Fibroblast of skin of scalp (primary cell): ENCODE results near the gene PRICKLE2.

ENCODE experiments used
- DNase-seq: peaks from one replicate; pipeline ENCODE4 v3.0.0-alpha.2; 2013

Gene PRICKLE2

GRCh38 chr3:64218746-64219145 lies 6.5 kb downstream of the PRICKLE2 start:
- DNase-seq: no peak

GRCh38 chr3:64218329-64218728 lies 6.9 kb downstream of the PRICKLE2 start:
- DNase-seq: no peak

- DNase-seq: peak; percentile 63
Measured at GRCh38 chr3:64216274-64217147, 8.8 kb downstream of the PRICKLE2 start.

GRCh38 chr3:64215559-64215958 lies 9.7 kb downstream of the PRICKLE2 start:
- no peak for DNase-seq

- DNase-seq: no peak
Measured at GRCh38 chr3:64215103-64215502, 10.2 kb downstream of the PRICKLE2 start.

DNA sequence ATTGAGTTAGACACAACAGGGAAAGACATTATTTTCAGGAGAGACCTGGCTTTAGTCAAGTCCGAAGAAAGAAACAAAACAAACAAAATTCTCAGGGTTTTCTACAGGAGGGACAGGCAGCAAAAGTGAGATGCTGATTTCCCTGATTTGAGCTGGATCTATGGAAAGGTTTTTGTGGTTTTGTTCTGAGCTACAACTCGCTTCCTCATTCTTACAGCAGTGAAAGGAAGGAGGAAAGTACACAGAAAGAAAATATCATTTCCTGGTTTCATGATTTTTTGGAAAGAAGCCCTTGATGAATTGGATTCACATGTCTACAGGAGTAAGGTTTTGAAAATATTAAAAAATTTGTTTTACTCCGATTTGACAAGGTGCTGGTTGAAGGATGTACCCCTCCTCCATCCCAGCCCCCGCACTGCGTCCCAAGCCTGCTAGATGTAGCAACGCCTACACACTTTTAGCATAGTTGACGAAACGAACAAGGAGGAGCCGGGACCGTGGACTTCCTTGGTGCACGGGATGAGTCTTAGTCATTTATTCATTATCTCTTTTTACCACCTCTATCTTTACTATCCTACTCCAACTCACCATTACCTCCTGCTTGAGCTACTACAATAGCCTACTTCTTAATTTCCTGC lies 10.8 kb downstream of the PRICKLE2 start:
- DNase-seq: peak; percentile 35

GRCh38 chr3:64213962-64214379 lies 11.3 kb downstream of the PRICKLE2 start:
- peak; percentile 96 for DNase-seq

GRCh38 chr3:64213224-64213878 lies 11.9 kb downstream of the PRICKLE2 start:
- DNase-seq: no peak

- no peak for DNase-seq
Measured at GRCh38 chr3:64209866-64210621, 15.2 kb downstream of the PRICKLE2 start.

DNA sequence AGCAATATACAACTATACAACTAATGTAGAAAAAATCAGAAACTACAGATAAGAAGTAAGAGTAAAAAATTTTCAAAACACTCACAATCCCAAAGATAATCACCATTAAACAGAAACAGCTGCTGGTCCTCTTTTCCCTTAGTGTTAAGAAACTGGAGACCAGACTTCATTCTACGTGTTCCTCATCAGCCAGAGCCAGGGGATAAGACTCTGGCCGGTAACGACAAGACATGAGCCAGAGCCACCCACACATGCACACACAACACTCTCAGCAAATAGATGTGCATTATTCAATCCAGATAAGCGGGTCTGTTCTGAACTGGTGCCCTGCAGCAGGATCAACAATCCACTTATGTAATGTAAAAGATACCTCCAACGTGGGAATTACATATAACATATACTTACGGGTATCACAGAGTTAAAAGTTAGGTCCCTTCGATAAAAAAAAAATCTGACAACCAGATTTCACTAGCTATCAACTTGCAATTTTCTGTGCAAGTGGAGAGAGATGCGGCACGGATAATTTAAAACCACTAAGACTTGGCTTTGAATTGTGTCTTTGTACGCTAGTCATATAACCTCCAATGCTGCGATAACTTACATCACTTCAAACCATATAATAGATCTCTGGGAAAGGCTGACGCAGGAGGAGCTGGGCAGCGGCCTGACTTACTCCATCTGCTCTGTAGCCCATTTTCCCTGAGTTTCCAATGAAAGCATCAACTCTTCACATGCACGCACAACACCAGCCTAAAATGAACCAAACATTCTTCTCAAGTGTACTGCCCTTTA lies 17.8 kb downstream of the PRICKLE2 start:
- DNase-seq: peak; percentile 36

- DNase-seq: no peak
Measured at GRCh38 chr3:64203969-64204908, 21.0 kb downstream of the PRICKLE2 start.

GRCh38 chr3:64203216-64203615 lies 22.1 kb downstream of the PRICKLE2 start:
- DNase-seq: no peak

DNA sequence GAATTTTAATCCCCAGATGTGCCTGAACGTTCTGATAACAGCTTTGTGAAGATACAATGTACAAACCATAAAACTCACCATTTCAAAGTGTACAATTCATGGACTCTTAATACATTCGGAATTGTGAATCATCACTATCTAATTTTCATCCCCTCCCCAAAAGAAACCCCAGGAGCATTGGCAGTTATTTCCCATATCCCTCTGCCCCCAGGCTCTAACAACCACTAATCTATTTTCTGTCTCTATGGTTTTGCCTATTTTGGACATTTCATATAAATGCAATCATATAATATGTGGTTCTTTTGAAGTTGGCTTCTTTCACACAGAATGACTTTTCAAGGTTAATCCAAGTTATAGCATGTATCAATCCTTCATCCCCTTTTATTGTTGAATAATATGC lies 25.3 kb downstream of the PRICKLE2 start:
- DNase-seq: peak; percentile 72

DNA sequence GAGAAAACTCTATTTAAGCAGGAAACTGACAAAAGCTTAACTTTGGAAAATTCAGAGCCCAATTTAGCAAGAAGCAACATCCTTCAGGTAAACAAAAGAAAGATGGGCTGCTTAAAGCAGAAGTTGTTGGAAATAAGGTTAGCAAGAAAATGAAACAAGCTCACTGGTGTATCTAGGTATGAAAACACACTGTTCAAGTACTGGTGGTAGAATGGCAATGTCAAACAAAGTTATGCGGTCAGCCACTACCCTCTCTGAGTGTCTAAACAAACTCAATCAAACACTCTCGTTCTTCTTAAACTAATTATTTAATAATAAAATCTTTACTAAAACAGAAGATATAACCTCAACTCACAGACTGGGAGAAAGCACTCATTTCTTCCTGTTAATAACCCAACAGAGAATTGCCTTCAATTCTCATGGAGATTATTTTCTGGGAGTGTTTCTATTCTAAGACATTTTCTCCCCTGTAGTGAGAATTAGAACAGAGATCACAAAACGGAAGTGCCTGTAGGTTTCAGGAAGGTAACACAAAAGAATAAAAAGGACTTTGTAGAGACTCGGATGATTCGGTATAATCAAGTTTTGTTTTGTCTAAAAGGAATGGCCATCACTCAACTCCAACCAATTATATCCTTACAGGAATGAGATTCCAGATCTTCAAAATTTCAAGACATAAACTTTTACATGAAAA lies 28.9 kb downstream of the PRICKLE2 start:
- no peak for DNase-seq

DNA sequence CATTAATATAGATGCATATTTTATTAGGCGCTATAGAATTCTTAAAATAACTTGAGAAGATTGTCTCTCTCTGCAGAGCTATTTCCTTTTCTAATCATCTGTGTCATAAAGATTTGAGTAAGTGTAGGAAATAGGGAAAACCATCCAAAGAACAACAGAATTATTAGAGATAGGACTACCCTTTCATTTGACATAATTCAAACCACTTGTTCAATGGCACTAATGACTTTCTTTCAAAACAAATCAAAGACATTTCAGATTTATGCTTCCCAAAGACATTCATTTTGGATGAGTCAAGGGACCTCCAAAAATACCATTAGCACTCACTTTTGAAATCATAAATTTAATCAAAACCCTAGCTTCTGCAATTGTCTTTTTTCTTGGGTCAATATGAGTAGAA lies 29.5 kb downstream of the PRICKLE2 start:
- peak; percentile 49 for DNase-seq

GRCh38 chr3:64191822-64192221 lies 33.4 kb downstream of the PRICKLE2 start:
- no peak for DNase-seq

- DNase-seq: peak; percentile 79
Measured at GRCh38 chr3:64190517-64191515, 34.5 kb downstream of the PRICKLE2 start.

DNA sequence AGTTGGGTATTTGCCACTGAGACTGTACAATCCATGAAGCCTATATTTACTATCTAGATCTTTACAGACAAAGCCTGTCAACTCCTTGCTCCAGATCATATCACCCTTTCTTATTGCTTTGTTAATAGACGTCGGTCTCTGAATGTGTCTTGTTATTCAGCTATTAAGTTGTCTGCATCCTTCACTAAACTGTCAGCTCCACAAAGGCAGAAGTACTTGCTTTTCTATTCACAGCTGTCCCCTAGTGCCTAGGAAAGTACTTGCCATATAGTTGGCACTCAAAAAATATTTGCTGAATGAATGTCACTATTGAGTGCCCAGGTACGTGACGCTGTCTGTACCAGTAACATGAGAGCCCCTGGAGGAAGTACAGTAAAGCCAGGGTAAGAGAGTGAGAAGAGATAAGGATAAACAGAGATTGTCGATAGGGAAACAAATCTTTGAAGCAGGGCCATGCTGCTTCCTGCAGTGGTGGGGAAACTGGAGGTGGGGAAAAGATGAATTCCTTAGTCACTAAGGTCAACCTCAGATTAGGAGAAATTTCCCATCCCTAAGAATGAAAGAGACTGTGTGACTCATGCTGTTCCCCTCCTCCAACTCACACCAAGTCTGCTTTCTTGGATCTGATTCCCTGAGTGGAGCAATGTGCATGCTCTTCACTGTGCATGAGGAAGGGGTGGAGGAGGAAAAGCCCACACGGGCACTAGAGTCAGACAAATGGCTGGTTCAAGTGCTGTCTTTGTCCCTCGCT lies 36.3 kb downstream of the PRICKLE2 start:
- DNase-seq: peak; percentile 87
